ENCODE measurements around the gene BATF3.

DNA sequence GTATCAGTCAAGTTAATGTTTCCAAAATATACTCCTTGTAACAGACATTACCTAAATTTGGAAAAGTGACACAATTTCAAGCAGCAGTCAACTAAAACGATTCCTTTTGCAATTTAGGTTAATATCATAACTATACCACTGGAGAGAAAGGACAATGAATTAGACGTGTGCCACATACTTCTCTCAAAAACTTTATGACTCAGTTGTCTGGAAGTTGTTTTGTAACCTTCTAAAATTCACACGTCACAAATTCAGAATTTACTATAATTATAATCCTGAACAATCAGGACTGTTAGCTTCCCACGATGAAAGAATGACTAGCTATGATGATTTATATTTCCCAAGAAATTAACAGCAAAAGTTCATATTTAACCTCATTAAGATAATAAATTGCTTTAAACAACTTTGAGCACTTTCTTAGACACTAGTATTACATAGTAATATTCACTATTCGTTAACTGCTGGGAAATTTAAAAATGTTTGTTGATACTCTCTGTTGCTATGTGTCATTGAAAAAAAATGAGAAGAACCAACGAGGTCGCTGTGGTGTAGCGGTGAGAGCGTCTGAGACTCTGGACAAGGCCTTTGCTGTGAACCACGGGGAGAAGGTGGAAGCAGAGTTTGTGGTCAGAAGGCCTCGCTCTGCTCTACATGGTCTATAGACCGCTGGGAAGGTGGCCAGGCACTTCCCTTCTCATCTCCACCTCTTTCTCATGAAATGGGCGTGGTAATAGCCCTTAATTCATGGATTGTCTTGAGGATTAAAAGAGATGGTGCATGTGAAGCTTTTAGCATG is 27.9 kb upstream of the BATF3 start:
- TF ChIP-seq, protein P1, sequence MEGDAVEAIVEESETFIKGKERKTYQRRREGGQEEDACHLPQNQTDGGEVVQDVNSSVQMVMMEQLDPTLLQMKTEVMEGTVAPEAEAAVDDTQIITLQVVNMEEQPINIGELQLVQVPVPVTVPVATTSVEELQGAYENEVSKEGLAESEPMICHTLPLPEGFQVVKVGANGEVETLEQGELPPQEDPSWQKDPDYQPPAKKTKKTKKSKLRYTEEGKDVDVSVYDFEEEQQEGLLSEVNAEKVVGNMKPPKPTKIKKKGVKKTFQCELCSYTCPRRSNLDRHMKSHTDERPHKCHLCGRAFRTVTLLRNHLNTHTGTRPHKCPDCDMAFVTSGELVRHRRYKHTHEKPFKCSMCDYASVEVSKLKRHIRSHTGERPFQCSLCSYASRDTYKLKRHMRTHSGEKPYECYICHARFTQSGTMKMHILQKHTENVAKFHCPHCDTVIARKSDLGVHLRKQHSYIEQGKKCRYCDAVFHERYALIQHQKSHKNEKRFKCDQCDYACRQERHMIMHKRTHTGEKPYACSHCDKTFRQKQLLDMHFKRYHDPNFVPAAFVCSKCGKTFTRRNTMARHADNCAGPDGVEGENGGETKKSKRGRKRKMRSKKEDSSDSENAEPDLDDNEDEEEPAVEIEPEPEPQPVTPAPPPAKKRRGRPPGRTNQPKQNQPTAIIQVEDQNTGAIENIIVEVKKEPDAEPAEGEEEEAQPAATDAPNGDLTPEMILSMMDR (IDR thresholded peaks at IDR 0.05), result no peak
- TF ChIP-seq POLR2A (IDR thresholded peaks at IDR 0.05), result no peak
